Large intestine (tissue), 3 donors: ENCODE results near the gene SYT15. TPM values are rescaled to one million over a fixed set of nuclear protein-coding genes. Genes with fewer than 3 reads are reported as not detected.
"Not testable (repeated sequence)": the region's sequence is repeated elsewhere in the genome, so short reads cannot be mapped to it uniquely, and the experiment has no call there.

ENCODE experiments used
- DNase-seq, 2 donors: peaks; one replicate each; pipeline versions ENCODE4 v3.0.0 to v3.0.0-alpha.2; 2013
- H3K27ac ChIP-seq: one replicate; pipeline ENCODE4 v1.5.1; 2013; ENCODE audit warnings: low read length
- H3K27me3 ChIP-seq: 2 replicates; pipeline ENCODE4 v1.6.1; 2013; ENCODE audit warnings: low read length; ENCODE audit not compliant: control insufficient read depth, insufficient read depth
- H3K36me3 ChIP-seq: 2 replicates; pipeline ENCODE4 v1.6.1; 2013; ENCODE audit warnings: low read length; ENCODE audit not compliant: control insufficient read depth, insufficient read depth
- H3K4me1 ChIP-seq: one replicate; pipeline ENCODE4 v1.6.1; 2013; ENCODE audit warnings: low read length; ENCODE audit not compliant: control insufficient read depth, insufficient read depth
- H3K4me3 ChIP-seq: one replicate; pipeline ENCODE4 v1.5.1; 2013; ENCODE audit warnings: low read length
- H3K9me3 ChIP-seq: one replicate; pipeline ENCODE4 v1.6.1; 2013; ENCODE audit warnings: mild to moderate bottlenecking, low read depth, low read length, moderate library complexity; ENCODE audit not compliant: control insufficient read depth
- WGBS: methylation state at CpG from one replicate; pipeline ENCODE4 v1.1.5; 2013; ENCODE audit warnings: low lambda C conversion rate; ENCODE audit not compliant: insufficient coverage; 5-methylcytosine and 5-hydroxymethylcytosine counted together
- polyA plus RNA-seq: library from polyadenylated mRNA; unstranded; fragments of 120-200 nt; gene quantifications from one replicate; pipeline ENCODE4 v1.2.1, GENCODE V29; 2013

The SYT15 gene
- polyA plus RNA-seq, 1 donor, result 2.5 TPM

GRCh38 chr10:46573884-46574283 lies 5.0 kb upstream of the SYT15 start:
- H3K27me3 ChIP-seq, DNase-seq, H3K4me3 ChIP-seq, H3K9me3 ChIP-seq, H3K4me1 ChIP-seq, H3K27ac ChIP-seq, H3K36me3 ChIP-seq: not testable (repeated sequence)
- no CpG with 5 or more reads among the region's 4 CpGs for WGBS

DNA sequence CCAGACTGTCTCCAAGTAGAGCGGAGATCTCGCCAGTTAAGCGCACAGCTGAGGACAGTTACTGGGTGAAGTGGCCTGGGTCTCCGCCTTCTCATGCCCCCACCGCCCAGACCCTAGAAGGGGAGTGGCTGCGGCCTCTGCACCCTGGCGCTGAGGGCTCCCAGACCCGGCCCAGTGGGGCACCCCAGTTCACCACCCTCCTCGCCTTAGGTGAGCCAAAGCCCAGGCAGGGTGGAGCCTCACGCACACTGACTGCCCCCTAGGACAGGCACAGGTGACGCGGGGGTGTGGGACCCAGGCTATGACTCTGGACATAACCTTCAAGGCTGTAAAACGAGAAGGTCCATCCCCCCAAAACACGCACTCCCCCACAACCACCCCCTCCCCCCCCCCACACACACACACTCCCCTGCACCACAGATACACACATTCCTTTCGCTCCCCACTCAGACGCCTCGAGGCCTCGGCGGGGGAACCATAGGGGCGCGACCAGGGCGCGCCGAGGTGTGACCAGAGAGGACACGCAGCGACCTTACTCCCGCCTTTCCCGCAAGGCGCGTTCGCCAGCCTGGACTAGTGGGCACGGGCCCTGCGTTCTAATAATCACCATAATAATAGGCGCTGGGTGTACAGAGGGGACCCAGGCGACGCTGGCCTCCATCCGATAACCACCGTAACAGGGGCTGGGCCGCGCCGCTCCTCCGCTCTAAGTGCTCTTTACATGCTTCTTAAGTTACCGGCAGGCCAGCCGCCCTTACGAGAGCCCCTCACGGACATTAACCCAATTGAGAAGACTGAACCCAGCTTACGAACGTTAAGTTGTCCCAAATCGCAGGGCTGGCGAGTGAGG lies 1.1 kb upstream of the SYT15 start:
- not testable (repeated sequence) for H3K27ac ChIP-seq, H3K27me3 ChIP-seq, H3K36me3 ChIP-seq, DNase-seq, H3K4me1 ChIP-seq, H3K9me3 ChIP-seq, H3K4me3 ChIP-seq
- WGBS, result no CpG with 5 or more reads among the region's 50 CpGs

DNA sequence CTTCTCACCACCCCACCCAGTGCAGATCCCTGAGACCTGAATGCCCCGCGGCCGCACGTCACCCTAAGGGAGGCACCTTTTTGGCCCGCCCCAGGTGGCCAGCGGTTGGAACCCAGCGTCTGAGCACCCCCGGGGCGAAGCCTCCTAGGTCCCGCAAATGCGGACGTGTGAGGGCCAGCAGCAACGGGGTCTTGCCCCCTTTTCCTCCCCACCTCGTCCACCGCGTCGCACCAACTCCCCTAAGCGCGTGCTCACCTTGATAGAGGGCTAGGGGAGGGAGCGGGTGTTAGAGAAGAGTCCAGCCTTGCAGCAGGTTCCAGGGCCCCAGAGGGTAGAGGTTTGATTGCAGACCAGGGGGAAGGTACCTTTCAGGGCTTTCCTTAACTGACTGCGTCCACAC lies 450 bp downstream of the SYT15 start:
- not testable (repeated sequence) for DNase-seq, H3K27ac ChIP-seq, H3K9me3 ChIP-seq, H3K4me1 ChIP-seq, H3K4me3 ChIP-seq, H3K36me3 ChIP-seq, H3K27me3 ChIP-seq
- no CpG with 5 or more reads among the region's 21 CpGs for WGBS

- H3K36me3 ChIP-seq, DNase-seq, H3K9me3 ChIP-seq, H3K27me3 ChIP-seq, H3K4me1 ChIP-seq, H3K4me3 ChIP-seq, H3K27ac ChIP-seq: not testable (repeated sequence)
- WGBS, result no CpG with 5 or more reads among the region's 12 CpGs
Measured at GRCh38 chr10:46581997-46582396, 3.1 kb downstream of the SYT15 start.

DNA sequence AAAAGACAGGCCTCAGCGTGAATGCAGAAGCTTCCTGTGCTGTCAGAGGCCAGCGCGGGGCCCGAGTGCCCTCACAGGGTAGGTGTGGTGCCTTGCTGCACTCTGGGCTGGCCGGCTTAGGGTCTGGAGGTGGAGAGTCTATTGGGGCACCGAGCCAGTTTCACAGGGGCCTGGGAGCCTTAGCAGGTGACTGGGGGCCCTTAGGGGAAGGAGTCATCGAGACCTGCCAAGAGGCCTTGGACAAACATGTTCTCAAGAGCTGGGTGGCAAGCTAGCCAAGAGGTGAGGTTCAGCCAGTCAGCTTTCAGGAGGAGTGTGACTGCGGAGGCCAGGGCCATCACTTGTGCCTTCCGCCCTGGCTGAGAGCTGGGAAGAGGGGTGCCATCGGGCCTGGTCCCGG lies 3.6 kb downstream of the SYT15 start:
- not testable (repeated sequence) for H3K27ac ChIP-seq, H3K9me3 ChIP-seq, H3K4me1 ChIP-seq, H3K4me3 ChIP-seq, H3K27me3 ChIP-seq, DNase-seq, H3K36me3 ChIP-seq
- no CpG with 5 or more reads among the region's 11 CpGs for WGBS

- H3K4me3 ChIP-seq, DNase-seq, H3K27me3 ChIP-seq, H3K9me3 ChIP-seq, H3K27ac ChIP-seq, H3K4me1 ChIP-seq, H3K36me3 ChIP-seq: not testable (repeated sequence)
- WGBS, result no CpG with 5 or more reads among the region's 11 CpGs
Measured at GRCh38 chr10:46584196-46584595, 5.3 kb downstream of the SYT15 start.

DNA sequence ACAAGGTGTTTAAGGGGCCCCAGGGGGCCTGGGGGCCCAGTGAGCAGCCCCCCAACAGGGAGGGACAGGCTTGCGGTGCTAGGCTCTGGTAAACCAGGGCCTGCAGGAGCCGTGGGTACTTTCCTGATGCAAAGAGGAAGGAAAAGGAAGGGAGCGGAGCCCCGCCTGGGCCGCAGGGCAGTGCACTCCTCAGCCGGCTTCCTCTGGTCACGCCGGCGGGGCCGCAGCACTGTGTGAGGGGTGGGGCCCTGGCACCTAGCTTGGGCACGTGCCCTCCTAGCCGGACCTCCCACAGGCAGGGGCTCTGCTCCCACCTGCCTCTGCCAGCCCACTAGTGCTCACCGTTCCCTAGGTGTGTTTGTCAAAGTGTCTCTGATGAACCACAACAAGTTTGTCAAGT lies 6.3 kb downstream of the SYT15 start:
- DNase-seq, result not testable (repeated sequence)

DNA sequence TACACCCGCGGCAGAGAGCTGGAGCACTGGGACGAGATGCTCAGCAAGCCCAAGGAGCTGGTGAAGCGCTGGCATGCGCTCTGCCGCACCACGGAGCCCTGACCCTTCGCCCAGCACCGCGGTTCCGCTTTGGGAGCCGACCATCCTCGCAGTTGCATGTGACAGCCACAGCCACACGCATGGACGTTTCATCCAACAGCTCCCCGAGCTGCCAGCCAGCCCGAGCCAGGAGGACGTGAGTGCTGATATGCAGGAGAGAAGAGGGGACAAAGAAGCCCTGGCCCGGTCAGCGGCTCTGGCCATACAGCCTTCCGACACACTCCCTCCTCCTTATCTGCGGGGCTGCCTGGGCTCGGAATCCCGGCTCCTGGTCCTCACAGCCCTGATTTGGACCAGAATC lies 8.6 kb downstream of the SYT15 start:
- H3K4me1 ChIP-seq, DNase-seq, H3K27me3 ChIP-seq, H3K36me3 ChIP-seq, H3K4me3 ChIP-seq, H3K9me3 ChIP-seq, H3K27ac ChIP-seq: not testable (repeated sequence)
- WGBS, result no CpG with 5 or more reads among the region's 24 CpGs

More for the DNA sequence above, 6.3 kb downstream of the SYT15 start:
- no CpG with 5 or more reads among the region's 13 CpGs for WGBS
- not testable (repeated sequence) for H3K4me3 ChIP-seq, H3K4me1 ChIP-seq, H3K36me3 ChIP-seq, H3K27ac ChIP-seq, H3K27me3 ChIP-seq, H3K9me3 ChIP-seq

DNA sequence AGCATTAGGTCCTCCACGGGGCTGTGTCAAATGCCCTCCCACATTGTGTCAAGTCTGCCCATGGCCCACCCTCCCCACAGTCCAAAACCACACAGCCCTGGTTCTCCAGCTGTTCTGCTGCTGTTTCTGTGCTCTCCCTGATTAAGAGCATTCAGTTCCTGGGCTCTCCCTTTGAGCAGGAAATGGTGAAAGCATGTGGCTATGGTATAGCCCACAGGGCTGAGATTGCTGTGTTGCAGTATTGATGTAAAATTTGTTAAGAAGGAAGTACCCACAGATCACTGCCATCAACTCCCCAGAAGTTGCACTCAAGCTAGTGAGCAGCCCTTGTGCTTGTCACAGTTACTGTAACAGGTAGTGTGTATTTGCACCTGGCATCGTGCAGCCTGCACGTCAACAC lies 9.3 kb downstream of the SYT15 start:
- H3K27ac ChIP-seq, H3K9me3 ChIP-seq, H3K4me1 ChIP-seq, H3K27me3 ChIP-seq, H3K4me3 ChIP-seq, H3K36me3 ChIP-seq, DNase-seq: not testable (repeated sequence)
- no CpG with 5 or more reads among the region's 3 CpGs for WGBS

GRCh38 chr10:46589589-46589988 lies 10.7 kb downstream of the SYT15 start:
- H3K27me3 ChIP-seq, result not testable (repeated sequence)
- WGBS, result no CpG with 5 or more reads among the region's 3 CpGs

GRCh38 chr10:46591053-46591452 lies 12.1 kb downstream of the SYT15 start:
- not testable (repeated sequence) for H3K4me3 ChIP-seq, DNase-seq, H3K27ac ChIP-seq, H3K4me1 ChIP-seq, H3K27me3 ChIP-seq, H3K9me3 ChIP-seq, H3K36me3 ChIP-seq
- WGBS, result no CpG with 5 or more reads among the region's 8 CpGs

More at GRCh38 chr10:46589589-46589988, 10.7 kb downstream of the SYT15 start:
- H3K36me3 ChIP-seq, DNase-seq, H3K4me1 ChIP-seq, H3K27ac ChIP-seq, H3K4me3 ChIP-seq, H3K9me3 ChIP-seq: not testable (repeated sequence)
